Colonic mucosa (tissue), 4 donors: ENCODE results near the gene SLC2A13. TPM values are rescaled to one million over a fixed set of nuclear protein-coding genes. Genes with fewer than 3 reads are reported as not detected.
A peak's percentile ranks its signal among the peaks of the same experiment; 100 is the strongest.
"Not testable (repeated sequence)": the region's sequence is repeated elsewhere in the genome, so short reads cannot be mapped to it uniquely, and the experiment has no call there.

ENCODE experiments used
- DNase-seq: peaks from one replicate; pipeline ENCODE4 v3.0.0-alpha.2; 2020
- H3K27ac ChIP-seq: fragments of 200-600 bp; one replicate; pipeline ENCODE4 v1.8.0; 2021
- H3K27me3 ChIP-seq: fragments of 200-600 bp; one replicate; pipeline ENCODE4 v1.8.0; 2021
- H3K36me3 ChIP-seq: fragments of 200-600 bp; one replicate; pipeline ENCODE4 v1.8.0; 2021
- H3K4me1 ChIP-seq: fragments of 200-600 bp; one replicate; pipeline ENCODE4 v1.8.0; 2021; ENCODE audit warnings: mild to moderate bottlenecking
- H3K4me3 ChIP-seq: fragments of 200-600 bp; one replicate; pipeline ENCODE4 v1.8.0; 2021
- H3K9ac ChIP-seq, 2 donors: one replicate each; pipeline ENCODE4 v1.7.0; 2013; ENCODE audit warnings: control low read depth in 2 of 2, low read depth in 2 of 2, low read length in 2 of 2
- H3K9me3 ChIP-seq: fragments of 200-600 bp; one replicate; pipeline ENCODE4 v1.8.0; 2021
- intact Hi-C: fragments of 100-400 bp; cut with DNase I; formaldehyde crosslinking; loops from one replicate; pipeline ENCODE4 v1.14.1; 2022
- total RNA-seq, 2 donors: library from RNA; stranded (reverse); fragmentation: NEBNext Ultra II Directional in 1 of 2; extraction: Animal tissue kit (Norgen Biotek cat#: 25700) in 1 of 2; gene quantifications; one replicate each; pipeline ENCODE4 v1.2.1, GENCODE V29; 2021
- TF ChIP-seq, protein P1 (sequence below): fragments of 200-600 bp; IDR thresholded peaks from one replicate; pipeline ENCODE4 v1.8.0; 2022; ENCODE audit warnings: antibody characterized with exemption, mild to moderate bottlenecking
- donor health status: healthy.
- donor health status: DM: no; HTN: no; CAD: no.
- donor health status: DM: no; HTN: no; CAD: no.

Gene SLC2A13
- total RNA-seq, 2 donors from 2014 or later: 19.2 to 39.0 TPM

DNA sequence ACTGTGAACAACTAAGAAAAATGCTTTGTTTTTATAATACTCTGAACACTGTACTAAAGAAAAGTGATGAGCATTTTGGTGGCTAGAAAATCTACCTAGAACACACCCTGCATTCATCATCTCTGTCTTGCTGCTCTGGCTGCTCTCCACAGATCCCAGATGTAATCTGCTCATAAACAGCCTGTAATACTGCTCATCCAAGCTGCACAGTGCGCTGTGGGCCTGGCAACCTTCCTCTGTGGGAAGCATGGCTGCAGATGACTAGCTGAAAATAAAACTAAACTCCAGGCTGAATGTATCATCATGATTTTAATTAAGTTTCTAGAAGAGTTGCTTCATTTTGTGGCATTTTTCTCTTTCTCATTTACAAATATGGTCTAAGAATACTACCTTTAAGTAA is 200.7 kb downstream of the SLC2A13 start:
- Histone ChIP-seq H3K36me3 (no peaks in the 10 kb centered on the region), H3K27ac (no peak overlapping the region), H3K4me1 (no peaks in the 10 kb centered on the region), H3K4me3 (no peak overlapping the region), H3K27me3 (no peaks in the 10 kb centered on the region), H3K9ac (no peak overlapping the region), H3K9me3 (no peaks in the 10 kb centered on the region)
- TF ChIP-seq, protein P1, sequence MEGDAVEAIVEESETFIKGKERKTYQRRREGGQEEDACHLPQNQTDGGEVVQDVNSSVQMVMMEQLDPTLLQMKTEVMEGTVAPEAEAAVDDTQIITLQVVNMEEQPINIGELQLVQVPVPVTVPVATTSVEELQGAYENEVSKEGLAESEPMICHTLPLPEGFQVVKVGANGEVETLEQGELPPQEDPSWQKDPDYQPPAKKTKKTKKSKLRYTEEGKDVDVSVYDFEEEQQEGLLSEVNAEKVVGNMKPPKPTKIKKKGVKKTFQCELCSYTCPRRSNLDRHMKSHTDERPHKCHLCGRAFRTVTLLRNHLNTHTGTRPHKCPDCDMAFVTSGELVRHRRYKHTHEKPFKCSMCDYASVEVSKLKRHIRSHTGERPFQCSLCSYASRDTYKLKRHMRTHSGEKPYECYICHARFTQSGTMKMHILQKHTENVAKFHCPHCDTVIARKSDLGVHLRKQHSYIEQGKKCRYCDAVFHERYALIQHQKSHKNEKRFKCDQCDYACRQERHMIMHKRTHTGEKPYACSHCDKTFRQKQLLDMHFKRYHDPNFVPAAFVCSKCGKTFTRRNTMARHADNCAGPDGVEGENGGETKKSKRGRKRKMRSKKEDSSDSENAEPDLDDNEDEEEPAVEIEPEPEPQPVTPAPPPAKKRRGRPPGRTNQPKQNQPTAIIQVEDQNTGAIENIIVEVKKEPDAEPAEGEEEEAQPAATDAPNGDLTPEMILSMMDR: no peak
- intact Hi-C loops: no loop called here
- peak; percentile 34 for DNase-seq

DNA sequence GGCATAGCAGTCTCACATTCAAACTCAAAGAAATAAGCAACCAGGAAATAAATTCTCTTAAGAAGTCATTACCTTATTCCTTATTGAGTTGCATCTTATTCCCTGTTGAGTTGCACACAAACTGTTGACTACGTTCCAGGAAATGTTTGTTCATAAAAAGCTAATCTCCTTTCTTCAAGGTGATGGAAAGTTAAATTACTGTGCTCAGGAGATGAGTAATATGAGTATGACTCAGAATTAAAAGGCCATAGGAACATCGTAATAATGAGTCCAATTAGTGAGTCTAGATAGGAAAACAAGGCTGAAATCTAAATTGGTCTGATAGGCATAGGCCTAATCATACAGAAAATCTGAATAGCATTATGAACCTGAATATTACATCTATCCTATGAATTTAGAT is 203.1 kb downstream of the SLC2A13 start:
- intact Hi-C loops: no loop called here

DNA sequence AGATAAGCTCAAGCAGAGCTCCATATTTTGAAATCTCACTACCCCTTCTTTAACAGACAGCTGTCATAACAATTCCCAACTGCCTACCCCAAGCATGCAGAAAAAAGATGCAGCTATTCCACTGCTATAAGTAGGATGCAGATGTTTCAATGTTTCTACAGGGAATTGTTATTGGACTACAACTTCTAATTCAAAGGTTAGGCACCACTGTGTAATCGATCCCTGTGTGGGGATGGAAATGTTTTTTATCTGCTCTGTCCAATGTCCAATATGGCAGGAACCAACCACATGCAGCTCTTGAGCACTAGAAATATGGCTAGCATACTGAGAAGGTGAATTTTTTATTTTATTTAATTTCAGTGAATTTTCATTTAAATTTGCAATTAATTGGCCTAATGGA is 208.6 kb downstream of the SLC2A13 start:
- H3K9ac ChIP-seq: no peak overlapping the region
- TF ChIP-seq, protein P1: no peak
- H3K36me3 ChIP-seq: no peaks in the 10 kb centered on the region
- no peaks in the 10 kb centered on the region for H3K9me3 ChIP-seq
- H3K27me3 ChIP-seq: no peaks in the 10 kb centered on the region
- no peak overlapping the region for H3K4me3 ChIP-seq
- intact Hi-C loops: no loop called here
- no peaks in the 10 kb centered on the region for H3K4me1 ChIP-seq
- H3K27ac ChIP-seq: no peak overlapping the region
- DNase-seq: no peak

More for the DNA sequence above, 203.1 kb downstream of the SLC2A13 start:
- Histone ChIP-seq H3K9ac (no peak overlapping the region), H3K4me1 (no peaks in the 10 kb centered on the region), H3K27ac (no peak overlapping the region), H3K36me3 (no peaks in the 10 kb centered on the region), H3K9me3 (no peaks in the 10 kb centered on the region), H3K27me3 (no peaks in the 10 kb centered on the region), H3K4me3 (no peak overlapping the region)
- DNase-seq: no peak
- TF ChIP-seq, protein P1: no peak

DNA sequence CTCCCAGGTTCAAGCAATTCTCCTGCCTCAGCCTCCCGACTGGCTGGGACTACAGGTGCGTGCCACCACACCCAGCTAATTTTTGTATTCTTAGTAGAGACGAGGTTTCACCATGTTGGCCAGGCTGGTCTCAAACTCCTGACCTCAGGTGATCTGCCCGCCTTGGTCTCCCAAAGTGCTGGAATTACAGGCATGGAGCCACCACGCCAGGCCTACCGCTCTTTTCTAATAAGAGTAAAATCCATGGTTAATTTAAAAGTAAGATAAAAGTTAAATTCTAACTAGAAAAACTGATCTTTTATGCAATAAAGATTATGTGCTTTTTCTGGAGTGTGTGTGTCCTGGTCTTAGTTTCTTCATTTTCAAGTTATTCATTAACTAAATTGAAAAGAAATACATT is 212.5 kb downstream of the SLC2A13 start:
- H3K27me3 ChIP-seq, H3K4me3 ChIP-seq, H3K4me1 ChIP-seq, H3K9ac ChIP-seq, DNase-seq, H3K36me3 ChIP-seq, intact Hi-C loops, H3K27ac ChIP-seq, H3K9me3 ChIP-seq: not testable (repeated sequence)

DNA sequence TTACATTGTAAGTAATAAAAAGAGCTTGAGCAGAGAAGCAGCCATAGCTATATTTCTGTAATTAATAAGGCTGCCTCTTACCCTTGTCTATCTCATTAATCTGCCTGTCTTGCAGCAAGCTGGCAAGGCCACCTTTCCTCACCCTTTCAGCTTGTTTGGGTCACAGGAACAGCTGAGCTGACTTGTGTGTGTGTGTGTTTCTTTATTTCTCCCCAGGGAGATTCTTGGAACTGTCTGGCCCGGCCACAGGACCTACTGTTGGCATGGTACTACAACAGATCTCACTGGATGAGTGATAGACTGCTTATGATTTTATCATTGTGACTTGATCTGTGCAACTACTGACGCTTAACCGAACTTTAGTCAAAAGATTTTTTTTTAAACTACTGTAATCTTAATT is 213.7 kb downstream of the SLC2A13 start:
- H3K36me3 ChIP-seq: no peaks in the 10 kb centered on the region
- no peak overlapping the region for H3K9ac ChIP-seq
- no peaks in the 10 kb centered on the region for H3K4me1 ChIP-seq
- TF ChIP-seq, protein P1: no peak
- no peaks in the 10 kb centered on the region for H3K27me3 ChIP-seq
- intact Hi-C loops: no loop called here
- no peak overlapping the region for H3K27ac ChIP-seq
- H3K4me3 ChIP-seq: no peak overlapping the region
- no peaks in the 10 kb centered on the region for H3K9me3 ChIP-seq
- DNase-seq: no peak

DNA sequence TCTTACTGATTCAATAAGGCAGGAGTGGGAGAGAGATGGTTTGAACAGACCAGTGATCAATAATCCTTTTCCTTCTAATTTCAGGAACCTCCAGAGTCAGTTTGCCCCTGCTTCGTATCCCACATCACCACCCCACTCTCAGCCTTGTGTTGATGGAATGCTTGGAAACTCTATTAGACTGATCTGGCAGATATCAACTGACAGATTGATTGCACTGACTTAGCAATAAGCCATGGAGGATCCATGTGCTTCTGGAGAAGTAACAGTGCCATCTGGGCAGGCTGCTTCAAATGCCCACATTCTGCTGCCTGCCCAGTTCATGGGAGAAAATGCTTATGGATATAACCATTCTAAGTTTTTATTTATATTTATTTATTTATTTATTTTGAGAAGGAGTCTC is 218.0 kb downstream of the SLC2A13 start:
- Histone ChIP-seq H3K9ac (no peak overlapping the region), H3K9me3 (no peaks in the 10 kb centered on the region), H3K4me3 (no peak overlapping the region), H3K4me1 (no peaks in the 10 kb centered on the region), H3K27ac (no peak overlapping the region), H3K36me3 (no peaks in the 10 kb centered on the region), H3K27me3 (no peaks in the 10 kb centered on the region)
- DNase-seq: no peak
- TF ChIP-seq, protein P1: no peak
- intact Hi-C loops: no loop called here
